ENCODE results near the gene LIMS1.
"Not testable (repeated sequence)": the region's sequence is repeated elsewhere in the genome, so short reads cannot be mapped to it uniquely, and the experiment has no call there.

The LIMS1 gene

GRCh38 chr2:108632332-108633160 lies 98.3 kb downstream of the LIMS1 start:
- DNase-seq (ENCODE audit: extremely low read depth in 1 of 2, low read depth in 1 of 2), result no peak

- DNase-seq (ENCODE audit: extremely low read depth in 1 of 2, low read depth in 1 of 2), result no peak
Observed at GRCh38 chr2:108633409-108633808, 99.1 kb downstream of the LIMS1 start.

GRCh38 chr2:108634011-108634410 lies 99.7 kb downstream of the LIMS1 start:
- DNase-seq (ENCODE audit: extremely low read depth in 1 of 2, low read depth in 1 of 2), result no peak

GRCh38 chr2:108634576-108635160 lies 100.4 kb downstream of the LIMS1 start:
- DNase-seq (ENCODE audit: extremely low read depth in 1 of 2, low read depth in 1 of 2), result no peak

GRCh38 chr2:108635630-108636354 lies 101.5 kb downstream of the LIMS1 start:
- DNase-seq (ENCODE audit: extremely low read depth in 1 of 2, low read depth in 1 of 2), result no peak

- no peak for DNase-seq (ENCODE audit: extremely low read depth in 1 of 2, low read depth in 1 of 2)
Observed at GRCh38 chr2:108637304-108637669, 103.0 kb downstream of the LIMS1 start.

- DNase-seq (ENCODE audit: extremely low read depth in 1 of 2, low read depth in 1 of 2), result no peak
Observed at GRCh38 chr2:108640731-108641130, 106.5 kb downstream of the LIMS1 start.

- DNase-seq (ENCODE audit: extremely low read depth in 1 of 2, low read depth in 1 of 2), result no peak
Observed at GRCh38 chr2:108641756-108642155, 107.5 kb downstream of the LIMS1 start.

- no peak for DNase-seq (ENCODE audit: extremely low read depth in 1 of 2, low read depth in 1 of 2)
Observed at GRCh38 chr2:108643261-108643849, 109.1 kb downstream of the LIMS1 start.

GRCh38 chr2:108643862-108644261 lies 109.6 kb downstream of the LIMS1 start:
- not testable (repeated sequence) for DNase-seq (ENCODE audit: extremely low read depth in 1 of 2, low read depth in 1 of 2)

- not testable (repeated sequence) for DNase-seq (ENCODE audit: extremely low read depth in 1 of 2, low read depth in 1 of 2)
Observed at GRCh38 chr2:108644446-108644845, 110.2 kb downstream of the LIMS1 start.

- DNase-seq (ENCODE audit: extremely low read depth in 1 of 2, low read depth in 1 of 2), result not testable (repeated sequence)
Observed at GRCh38 chr2:108648796-108649195, 114.5 kb downstream of the LIMS1 start.

GRCh38 chr2:108650465-108650864 lies 116.2 kb downstream of the LIMS1 start:
- DNase-seq (ENCODE audit: extremely low read depth in 1 of 2, low read depth in 1 of 2), result not testable (repeated sequence)

- not testable (repeated sequence) for DNase-seq (ENCODE audit: extremely low read depth in 1 of 2, low read depth in 1 of 2)
Observed at GRCh38 chr2:108651468-108651867, 117.2 kb downstream of the LIMS1 start.

GRCh38 chr2:108652187-108652931 lies 118.1 kb downstream of the LIMS1 start:
- DNase-seq (ENCODE audit: extremely low read depth in 1 of 2, low read depth in 1 of 2), result peak in 1 of 2 donors; percentile 40

GRCh38 chr2:108653425-108653824 lies 119.2 kb downstream of the LIMS1 start:
- DNase-seq (ENCODE audit: extremely low read depth in 1 of 2, low read depth in 1 of 2), result not testable (repeated sequence)

- DNase-seq (ENCODE audit: extremely low read depth in 1 of 2, low read depth in 1 of 2), result not testable (repeated sequence)
Observed at GRCh38 chr2:108653849-108654248, 119.6 kb downstream of the LIMS1 start.

- not testable (repeated sequence) for DNase-seq (ENCODE audit: extremely low read depth in 1 of 2, low read depth in 1 of 2)
Observed at GRCh38 chr2:108654521-108655125, 120.4 kb downstream of the LIMS1 start.

GRCh38 chr2:108655270-108655669 lies 121.0 kb downstream of the LIMS1 start:
- DNase-seq (ENCODE audit: extremely low read depth in 1 of 2, low read depth in 1 of 2), result not testable (repeated sequence)

- DNase-seq (ENCODE audit: extremely low read depth in 1 of 2, low read depth in 1 of 2), result not testable (repeated sequence)
Observed at GRCh38 chr2:108656282-108656681, 122.0 kb downstream of the LIMS1 start.
